Nucleus accumbens (tissue), 56 donors: ENCODE data around the gene LEP.
"Not testable (repeated sequence)": the region's sequence is repeated elsewhere in the genome, so short reads cannot be mapped to it uniquely, and the experiment has no call there.

ENCODE experiments used
- DNase-seq, 56 donors: peaks; one replicate each; lab custom pipeline; 2025; lab: John Stamatoyannopoulos, UW

The LEP gene

DNA sequence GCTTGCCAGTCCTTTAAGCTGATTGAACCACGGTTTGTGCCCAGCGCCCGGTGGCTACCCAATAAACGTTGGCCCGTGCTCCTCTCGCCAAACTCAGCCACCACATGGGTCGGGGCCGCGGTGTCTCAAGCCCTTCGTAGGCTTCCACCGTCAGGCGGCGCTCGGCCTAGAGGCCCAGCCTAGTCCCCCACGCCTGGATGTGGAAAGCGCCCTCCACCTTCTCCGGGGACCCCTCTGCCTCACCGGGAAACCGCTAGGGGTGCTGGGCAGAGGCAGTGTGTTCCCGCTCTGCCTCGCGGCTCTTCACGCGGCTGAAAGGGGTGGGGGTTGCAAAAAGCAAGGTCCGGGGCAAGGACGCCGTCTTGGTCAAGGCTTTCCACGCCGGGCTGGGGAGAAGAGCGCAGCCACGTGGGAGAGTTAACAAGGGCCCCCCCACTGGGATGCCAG, 29.8 kb downstream of the LEP start:
- peak in 5 of 56 donors; percentile 2 to 20 (median 8) for DNase-seq

DNA sequence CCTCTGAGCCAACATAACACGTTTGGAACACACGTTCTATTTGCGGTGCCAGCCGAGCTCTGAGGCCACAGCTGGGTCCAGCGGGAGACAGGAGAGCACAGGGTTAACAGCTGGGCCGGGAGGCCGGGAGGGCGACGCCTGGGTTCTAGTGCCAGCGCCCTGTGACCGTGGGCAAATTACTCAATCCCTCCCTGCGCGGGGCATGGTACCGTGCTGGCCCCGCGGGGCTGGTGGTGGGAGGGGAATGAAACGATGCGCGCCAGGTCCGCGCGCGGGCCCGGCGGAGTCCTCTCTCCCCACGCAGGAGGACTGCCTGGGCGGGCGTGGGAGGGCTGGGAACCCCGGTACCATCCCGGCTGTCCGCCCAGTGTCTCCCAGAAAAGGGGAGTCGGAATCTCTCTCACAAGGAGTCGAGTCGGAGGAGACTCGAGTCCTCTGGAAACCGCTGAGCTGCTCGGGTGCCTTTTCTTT, 30.4 kb downstream of the LEP start:
- peak in 7 of 56 donors; percentile 6 to 46 (median 24) for DNase-seq

DNA sequence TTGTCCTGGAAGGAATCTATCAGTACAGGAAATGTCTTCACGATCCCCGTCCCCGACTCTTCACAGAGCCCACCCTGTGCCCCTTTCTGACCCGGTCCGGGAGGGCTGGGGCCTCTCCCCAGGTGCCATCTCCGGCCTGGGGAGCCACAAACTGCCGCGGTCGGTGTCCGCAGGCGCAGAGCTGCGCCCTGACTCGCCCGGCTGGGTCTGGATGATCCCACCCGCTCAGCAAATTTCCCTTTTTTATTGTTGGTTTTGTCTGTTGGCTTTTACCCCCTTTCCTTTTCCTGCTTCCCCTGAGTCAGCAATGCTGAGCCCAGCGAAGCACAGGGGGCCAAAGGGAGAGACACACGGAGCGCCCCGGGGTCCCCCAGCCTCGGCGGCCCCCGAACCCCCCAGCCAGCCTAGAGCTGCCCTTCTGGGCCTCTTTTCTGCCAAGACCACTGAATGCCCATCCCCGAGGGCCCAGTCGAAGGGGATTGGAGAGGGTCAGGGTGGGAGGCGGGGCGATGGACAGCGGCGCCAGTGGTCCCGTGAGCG, 30.9 kb downstream of the LEP start:
- no peak for DNase-seq

DNA sequence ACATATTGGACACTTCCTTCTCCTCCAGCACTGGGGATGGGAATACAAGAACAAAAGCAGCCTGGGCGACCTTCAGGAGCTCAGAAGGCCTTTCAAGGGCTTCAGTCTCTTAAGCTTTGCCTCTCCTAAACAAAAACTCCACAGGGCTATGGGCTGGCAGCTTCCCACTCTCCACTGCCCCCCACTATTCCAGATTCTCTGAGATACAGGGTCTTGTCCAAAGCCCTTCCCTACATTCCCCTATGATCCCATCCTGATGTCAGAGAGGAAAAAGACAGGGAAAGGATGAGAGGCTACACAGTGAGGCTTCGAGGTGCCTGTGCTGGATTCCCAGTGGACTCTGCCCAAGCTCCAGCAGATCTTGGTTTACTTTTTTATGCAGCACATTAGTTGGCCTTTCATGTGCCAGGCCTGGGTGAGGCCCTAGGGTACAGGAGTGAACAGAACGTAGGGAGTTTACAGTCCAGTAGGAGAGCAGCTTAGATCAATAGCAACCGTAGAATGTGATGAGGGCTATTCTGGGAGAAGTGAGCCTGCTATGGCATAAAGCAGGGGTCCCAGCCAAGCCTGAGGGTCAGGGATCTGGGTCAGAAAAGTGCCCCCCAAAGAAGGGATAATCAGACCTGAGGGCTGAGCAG, 33.3 kb downstream of the LEP start:
- DNase-seq: no peak

DNA sequence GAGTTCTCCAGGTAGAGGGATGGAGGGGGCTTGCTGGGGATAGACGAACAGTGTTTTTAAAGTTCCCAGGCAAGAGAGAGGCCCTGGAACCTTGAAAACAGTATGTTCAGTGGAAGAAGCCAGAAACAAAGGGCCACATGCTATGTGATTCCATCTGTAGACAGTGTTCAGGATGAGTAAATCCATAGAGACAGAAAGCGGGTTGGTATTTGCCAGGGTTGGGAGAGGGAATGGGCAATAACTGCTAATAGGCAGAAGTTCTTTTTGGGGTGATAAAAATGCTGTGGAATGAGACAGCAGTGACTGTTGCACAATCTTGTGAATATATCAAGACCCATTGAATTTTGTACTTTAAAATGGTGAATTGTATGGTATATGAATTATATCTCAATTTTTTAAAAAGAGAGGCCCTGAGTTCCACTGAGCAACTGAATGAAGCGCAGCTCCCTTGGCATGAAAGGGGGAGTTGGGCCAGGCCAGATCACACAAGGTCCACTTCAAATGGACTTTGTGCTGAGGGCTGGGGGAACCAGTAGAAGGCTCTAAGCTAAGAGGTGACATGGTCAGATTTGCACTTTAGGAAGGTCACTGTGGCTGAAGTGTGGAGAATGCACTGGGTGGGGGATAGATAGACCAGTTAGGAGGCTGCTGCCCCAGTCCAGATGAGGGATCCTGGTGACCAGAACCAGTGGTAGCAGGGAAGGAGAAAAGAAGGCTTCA, 34.0 kb downstream of the LEP start:
- no peak for DNase-seq

DNA sequence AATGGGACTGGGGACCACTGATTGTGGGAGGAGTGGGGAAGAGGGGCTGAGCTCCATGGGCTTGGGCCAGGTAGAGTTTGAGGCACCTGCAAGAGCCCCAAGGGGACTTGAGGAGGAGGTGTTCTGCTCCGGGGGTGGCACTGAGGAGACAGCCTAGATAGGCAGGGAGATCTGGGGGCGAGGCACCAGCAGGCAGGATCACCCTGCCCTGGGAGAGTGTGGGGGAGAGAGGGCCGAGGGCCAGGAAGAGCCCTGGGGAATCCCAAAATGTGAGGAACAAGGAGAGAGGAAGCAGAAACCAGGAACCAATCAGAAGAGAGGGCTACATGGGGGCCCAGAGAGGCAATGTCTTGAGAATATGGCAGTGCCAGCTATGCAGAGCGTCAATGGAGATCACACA, 34.6 kb downstream of the LEP start:
- no peak for DNase-seq

DNA sequence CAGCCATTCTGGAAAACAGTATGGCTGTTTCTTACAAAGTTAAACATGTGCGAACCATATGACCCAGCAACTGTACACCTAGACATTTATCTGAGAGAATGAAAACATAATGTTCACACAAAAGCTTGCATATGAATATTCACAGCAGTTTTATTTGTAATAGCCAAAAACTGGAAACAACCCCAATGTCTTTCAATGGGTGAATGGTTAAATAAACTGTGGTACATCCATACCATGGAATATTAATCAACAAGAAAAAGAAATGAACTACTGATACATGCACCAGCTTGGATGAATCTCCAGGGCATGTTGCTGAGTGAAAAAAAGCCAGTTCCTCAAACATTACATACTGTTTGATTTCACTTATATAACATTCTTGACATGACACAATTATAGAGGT, 37.3 kb downstream of the LEP start:
- no peak for DNase-seq

DNA sequence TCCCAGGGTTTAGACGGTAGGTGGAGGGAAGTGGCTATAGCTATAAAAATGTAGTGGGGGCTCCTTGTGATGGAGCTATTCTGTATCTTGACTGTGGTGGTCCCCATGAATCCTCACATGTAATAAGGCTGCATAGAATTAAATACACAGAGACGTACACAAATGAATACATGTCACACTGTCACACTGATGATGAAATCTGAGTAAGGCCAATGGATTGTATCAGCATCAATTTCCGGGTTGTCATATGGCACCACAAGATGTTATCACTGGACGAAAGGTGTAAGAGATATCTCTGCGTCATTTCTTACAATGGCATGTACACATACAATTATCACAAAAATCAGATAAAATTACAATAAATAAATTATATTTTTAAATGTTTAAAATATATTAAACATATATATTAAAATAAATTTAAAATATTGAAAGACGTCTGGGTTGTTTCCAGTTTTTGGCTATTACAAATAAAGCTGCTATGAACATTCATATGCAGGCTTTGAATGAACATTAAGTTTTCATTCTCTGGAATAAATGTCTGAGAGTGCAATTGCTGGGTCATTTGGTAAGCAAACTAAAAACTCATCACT, 38.1 kb downstream of the LEP start:
- no peak for DNase-seq

DNA sequence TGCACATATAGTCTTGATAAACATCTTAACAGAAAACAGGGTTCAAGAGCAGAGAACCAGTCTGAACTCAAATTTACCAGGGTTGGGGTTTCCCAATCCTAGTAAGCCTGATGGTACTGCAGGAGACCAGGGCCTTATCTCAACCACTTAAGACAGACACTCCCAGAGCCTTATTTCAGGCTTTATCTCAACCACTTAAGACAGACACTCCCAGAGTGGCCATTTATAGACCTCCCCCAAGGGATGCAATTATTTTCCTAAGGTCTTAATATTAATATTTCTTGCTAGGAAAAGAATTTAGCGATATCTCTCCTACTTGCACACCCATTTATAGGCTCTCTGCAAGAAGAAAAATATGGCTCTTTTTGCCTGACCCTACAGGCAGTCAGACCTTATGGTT, 39.4 kb downstream of the LEP start:
- not testable (repeated sequence) for DNase-seq

DNA sequence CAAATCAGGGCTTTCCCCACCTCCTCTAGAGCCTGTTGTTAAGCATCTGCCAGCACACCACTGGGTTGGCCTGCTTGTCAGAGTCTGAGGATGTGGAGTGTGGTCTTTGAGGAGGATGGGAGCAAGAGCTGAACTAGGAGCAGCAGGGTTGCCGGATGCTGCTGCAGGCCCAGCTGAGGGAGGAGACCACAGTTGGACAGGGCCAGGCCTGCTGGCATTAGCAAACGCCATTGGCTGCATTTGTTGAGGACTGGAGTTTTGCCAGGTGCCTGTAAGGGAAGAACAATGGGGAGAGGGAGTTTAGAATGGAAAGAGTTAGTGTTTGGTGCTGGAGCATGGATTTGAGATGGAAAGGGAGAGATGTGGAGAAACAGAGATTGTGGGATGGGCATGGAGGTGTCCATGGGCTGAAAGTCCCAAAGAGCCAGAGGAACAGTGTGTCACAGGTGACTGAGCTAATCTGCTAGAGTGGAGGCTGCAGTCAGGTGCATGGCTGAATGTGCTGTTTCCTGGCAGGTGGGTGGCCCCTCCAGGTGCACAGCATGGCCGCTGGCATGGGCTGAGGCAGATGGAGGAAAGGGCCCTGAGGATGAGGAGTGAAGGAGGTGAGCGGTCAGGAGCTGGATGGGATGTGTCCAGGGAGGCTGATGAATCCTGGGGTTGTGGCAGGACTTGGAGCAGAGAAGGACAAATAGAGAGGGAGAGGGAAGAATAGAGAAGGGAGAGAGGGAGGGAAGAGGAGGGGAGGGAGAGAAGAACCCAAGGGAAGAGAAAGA, 40.7 kb downstream of the LEP start:
- peak in 6 of 56 donors; percentile 2 to 22 (median 8) for DNase-seq

DNA sequence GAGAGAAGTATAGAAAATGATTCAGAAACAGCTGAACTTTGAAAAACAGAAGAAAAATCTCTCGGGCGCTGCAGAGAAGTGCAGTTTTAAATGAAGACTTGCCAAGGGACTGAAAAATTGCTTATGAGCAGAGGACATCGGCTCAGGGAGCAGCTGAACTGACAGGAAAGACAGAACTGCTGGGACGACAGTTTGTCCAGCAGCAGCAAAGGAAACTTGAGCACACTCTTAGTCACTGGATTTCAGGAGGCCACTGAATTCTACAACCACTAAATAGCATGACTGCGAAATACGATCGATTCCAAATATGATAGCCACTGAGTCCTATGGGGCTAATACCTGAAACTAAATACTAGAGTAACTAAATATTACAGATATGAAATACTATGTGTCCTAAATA, 43.0 kb downstream of the LEP start:
- DNase-seq: no peak

DNA sequence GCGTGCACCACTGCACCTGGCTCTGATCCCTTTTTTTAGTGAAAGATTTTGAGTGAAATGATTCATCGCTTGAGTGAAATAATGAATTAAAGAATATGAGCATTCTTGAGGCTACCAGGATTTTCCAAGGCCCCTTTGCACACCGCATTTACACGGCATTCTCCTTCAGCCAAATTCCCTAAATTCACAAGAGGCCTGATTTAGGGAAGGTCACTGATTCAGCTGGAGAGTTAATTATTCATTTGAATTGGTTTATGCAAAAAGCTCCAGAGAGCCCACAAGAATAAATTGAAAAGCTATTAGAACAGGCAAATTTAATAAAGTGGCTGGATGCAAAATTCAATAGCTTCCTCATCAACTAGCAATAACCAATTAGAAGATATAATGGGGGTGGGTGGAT, 46.5 kb downstream of the LEP start:
- DNase-seq: no peak

DNA sequence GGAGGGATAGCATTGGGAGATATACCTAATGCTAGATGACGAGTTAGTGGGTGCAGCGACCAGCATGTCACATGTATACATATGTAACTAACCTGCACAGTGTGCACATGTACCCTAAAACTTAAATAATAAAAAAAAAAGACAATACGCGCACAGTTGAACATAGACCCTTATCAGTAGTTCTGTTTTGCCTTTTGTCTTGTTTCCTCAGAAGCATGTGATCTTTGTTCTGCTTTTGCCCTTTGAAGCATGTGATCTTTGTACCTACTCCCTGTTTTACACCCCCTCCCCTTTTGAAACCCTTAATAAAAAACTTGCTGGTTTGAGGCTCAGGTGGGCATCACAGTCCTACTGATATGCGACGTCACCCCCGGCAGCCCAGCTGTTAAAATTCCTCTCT, 56.9 kb downstream of the LEP start:
- DNase-seq: not testable (repeated sequence)

DNA sequence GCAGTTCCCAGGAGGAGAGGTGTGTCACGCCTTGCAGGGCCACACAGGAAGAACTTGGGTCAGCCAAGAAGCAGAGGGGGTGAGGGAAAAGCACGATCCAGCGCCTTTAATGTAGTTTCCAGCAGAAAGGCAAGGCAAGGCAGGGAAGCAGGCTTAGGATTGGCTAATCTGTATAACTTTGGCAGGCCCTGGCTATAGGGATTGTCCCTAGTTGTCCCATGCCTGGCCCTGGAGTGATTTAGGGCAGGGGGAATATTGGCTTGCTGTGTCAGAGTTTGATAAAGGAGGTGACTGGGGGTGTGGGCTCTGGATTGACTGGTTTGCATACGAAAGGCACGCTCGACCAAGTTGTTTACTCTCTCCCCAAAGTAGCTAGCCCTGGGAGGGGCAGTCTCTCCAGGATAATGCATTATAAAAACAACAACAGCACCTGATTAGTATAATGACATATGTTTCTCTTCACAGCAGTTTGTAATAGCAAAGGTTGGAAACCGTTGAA, 58.1 kb downstream of the LEP start:
- DNase-seq: no peak

DNA sequence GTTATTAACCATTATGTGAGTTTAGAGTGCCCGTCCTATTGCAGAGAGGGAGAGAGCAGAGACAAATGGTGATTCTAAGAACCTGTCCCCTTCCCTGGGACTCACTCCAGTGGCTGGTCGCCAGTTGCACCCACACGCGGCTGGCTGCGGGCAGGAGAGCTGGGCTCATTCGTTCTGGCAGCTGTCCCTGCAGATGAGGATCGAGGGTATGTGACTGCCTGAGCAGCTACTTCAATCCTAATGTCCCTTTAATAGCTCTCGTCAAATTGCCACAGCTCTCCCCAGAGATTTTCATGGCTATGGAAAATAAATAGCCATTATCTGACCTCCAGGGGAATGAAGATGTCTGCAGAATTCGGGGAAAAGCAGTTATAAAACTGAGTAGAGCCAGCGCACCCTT, 61.1 kb downstream of the LEP start:
- no peak for DNase-seq

DNA sequence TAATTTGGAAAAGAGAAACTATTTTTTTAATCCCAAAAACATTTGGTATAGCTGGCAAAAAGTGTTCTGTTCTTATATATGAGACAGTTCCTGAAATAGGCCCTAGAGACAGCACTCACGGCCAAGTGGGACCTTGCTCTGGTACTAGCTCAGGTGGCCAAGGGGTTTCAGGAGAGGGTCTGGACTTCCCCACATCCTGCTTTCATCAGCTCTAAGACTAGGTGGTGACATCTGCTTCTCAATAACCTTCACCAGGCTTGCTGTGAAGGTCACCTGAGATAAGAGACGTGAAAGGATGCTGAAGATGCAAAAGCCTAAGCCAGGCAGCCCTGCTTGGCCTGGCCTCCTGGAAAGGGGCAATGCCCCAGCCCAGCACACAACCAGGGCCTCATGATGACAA, 62.1 kb downstream of the LEP start:
- no peak for DNase-seq

DNA sequence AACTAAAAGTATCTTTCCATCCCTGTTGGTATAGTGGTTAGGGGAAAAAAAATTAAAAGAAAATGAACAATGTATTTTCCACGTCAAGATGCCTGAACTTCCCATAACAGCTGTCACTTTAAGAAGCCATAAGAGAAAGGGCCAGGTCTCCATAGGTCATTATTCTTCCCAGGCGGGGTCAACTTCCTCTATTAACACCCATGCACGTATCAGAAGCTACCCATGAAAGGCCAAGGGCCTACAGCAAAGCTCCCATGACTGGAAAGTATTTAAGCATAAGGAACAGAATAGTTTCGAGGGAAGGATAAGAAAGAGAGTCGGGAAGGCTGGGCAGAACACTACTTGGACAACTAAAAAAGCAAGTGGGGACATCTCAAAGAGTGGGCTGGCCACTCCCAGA, 62.6 kb downstream of the LEP start:
- no peak for DNase-seq

DNA sequence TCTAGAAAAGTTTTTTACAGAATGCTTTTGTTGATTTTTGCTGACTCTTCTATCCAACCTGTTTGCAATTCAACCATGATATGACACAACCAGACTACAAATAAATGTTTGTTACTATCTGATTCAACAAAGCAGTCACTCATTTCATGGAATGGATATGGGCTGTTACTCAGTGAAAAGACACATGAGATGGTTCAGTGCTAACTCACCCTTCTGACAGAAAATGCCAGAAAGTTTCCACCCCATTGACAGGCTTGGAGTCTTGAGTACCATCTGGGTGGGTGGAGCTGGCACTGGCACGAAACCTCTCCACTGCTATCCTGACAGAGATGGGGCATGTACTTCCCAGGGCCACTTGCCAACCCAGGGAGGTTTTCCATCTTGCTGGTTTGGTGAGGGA, 63.1 kb downstream of the LEP start:
- peak in 9 of 56 donors; percentile 3 to 56 (median 13) for DNase-seq

DNA sequence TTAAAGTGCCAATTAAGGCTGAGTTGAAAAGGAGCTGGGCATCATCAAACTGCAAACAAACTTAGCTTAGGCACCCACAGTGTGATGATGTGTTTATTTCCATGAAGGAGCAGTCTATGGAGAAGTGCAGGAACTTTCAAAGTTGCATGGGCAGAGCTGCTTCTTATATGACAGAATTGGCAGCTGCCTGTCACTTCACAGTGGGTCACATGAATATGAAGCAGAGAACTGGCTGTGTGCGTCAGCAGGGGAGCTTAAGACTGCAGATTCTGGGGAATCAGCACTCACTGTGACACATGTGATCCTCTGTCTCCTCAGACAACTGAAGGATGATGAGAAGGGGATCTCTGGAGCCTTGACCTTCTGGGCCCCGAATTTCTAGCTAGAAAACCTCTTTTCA, 66.0 kb downstream of the LEP start:
- no peak for DNase-seq
